ENCODE results near the gene KMT2B.

The KMT2B gene

GRCh38 chr19:35777961-35778360 lies 60.2 kb downstream of the KMT2B start:
- DNase-seq (ENCODE audit: low spot score): no peak

GRCh38 chr19:35779033-35779432 lies 61.2 kb downstream of the KMT2B start:
- no peak for DNase-seq (ENCODE audit: low spot score)

- no peak for DNase-seq (ENCODE audit: low spot score)
Measured at GRCh38 chr19:35780058-35780457, 62.3 kb downstream of the KMT2B start.

GRCh38 chr19:35780717-35781116 lies 62.9 kb downstream of the KMT2B start:
- DNase-seq (ENCODE audit: low spot score): no peak

- DNase-seq (ENCODE audit: low spot score): no peak
Measured at GRCh38 chr19:35781650-35782049, 63.8 kb downstream of the KMT2B start.

GRCh38 chr19:35782589-35782988 lies 64.8 kb downstream of the KMT2B start:
- no peak for DNase-seq (ENCODE audit: low spot score)

- no peak for DNase-seq (ENCODE audit: low spot score)
Measured at GRCh38 chr19:35783469-35784434, 65.9 kb downstream of the KMT2B start.

GRCh38 chr19:35784503-35785338 lies 66.9 kb downstream of the KMT2B start:
- DNase-seq (ENCODE audit: low spot score): no peak

GRCh38 chr19:35785339-35785627 lies 67.5 kb downstream of the KMT2B start:
- DNase-seq (ENCODE audit: low spot score): no peak

- DNase-seq (ENCODE audit: low spot score): no peak
Measured at GRCh38 chr19:35786299-35787160, 68.7 kb downstream of the KMT2B start.

- no peak for DNase-seq (ENCODE audit: low spot score)
Measured at GRCh38 chr19:35787227-35787799, 69.5 kb downstream of the KMT2B start.

Measured in kidney capillary endothelial cell (primary cell).